Measurements from ENCODE around the gene DHRSX.
A peak's percentile ranks its signal among the peaks of the same experiment; 100 is the strongest.

Gene DHRSX

DNA sequence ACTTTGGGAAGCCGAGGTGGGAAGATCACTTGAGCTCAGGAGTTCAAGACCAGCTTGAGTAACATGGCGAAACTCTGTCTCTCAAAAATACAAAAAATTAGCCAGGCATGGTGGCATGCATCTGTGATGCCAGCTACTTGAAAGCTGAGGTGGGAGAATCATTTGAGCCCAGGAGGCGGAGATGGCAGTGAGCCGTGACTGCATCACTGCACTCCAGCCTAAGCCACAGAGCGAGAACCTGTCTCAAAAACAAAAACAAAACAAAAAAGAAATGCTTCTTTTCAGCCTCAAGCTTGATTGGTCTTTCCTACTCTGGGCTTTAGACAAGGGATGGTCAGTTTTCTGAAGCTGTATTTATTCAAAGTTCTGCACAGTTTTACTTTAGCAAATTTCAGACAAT lies 15.8 kb upstream of the DHRSX start:
- peak; percentile 51 for DNase-seq (ENCODE audit: extremely low read depth, insufficient read length)
- Histone ChIP-seq H3K27me3 (replicated peaks; ENCODE audit: control insufficient read depth, insufficient read depth, low read length) (no peaks in the 10 kb centered on the region), H3K36me3 (ENCODE audit: control insufficient read depth, insufficient read depth, low read length) (no peaks in the 10 kb centered on the region), H3K4me3 (replicated peaks; ENCODE audit: low read depth, low read length) (peak overlapping the region; percentile 13; the same call in 1 of the 2 replicates)
- TF ChIP-seq, protein P1, sequence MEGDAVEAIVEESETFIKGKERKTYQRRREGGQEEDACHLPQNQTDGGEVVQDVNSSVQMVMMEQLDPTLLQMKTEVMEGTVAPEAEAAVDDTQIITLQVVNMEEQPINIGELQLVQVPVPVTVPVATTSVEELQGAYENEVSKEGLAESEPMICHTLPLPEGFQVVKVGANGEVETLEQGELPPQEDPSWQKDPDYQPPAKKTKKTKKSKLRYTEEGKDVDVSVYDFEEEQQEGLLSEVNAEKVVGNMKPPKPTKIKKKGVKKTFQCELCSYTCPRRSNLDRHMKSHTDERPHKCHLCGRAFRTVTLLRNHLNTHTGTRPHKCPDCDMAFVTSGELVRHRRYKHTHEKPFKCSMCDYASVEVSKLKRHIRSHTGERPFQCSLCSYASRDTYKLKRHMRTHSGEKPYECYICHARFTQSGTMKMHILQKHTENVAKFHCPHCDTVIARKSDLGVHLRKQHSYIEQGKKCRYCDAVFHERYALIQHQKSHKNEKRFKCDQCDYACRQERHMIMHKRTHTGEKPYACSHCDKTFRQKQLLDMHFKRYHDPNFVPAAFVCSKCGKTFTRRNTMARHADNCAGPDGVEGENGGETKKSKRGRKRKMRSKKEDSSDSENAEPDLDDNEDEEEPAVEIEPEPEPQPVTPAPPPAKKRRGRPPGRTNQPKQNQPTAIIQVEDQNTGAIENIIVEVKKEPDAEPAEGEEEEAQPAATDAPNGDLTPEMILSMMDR (IDR thresholded peaks at IDR 0.05; ENCODE audit: insufficient read depth, low read length, poor library complexity, severe bottlenecking) = no peak

DNA sequence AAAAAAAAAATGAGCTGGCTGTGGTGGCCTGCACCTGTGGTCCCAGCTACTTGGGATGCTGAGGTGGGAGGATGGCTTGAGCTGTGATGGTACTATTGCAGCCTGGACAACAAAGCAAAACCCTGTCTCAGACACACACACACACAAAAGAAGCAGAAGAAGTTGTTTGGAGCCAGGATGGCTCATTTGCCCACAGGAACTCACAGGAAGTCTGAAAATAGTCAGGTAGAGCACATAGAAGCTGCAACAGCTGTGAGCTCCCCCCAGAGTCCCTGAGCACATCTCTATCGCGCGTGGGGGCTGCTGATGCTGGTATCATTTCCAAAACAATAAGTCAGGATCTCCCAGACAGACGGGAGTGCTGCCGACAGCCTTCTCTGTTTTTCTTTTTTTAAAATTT lies 13.4 kb upstream of the DHRSX start:
- no peaks in the 10 kb centered on the region for H3K36me3 ChIP-seq (ENCODE audit: control insufficient read depth, insufficient read depth, low read length)
- H3K4me3 ChIP-seq (replicated peaks; ENCODE audit: low read depth, low read length) = no peak overlapping the region
- TF ChIP-seq, protein P1 (IDR thresholded peaks at IDR 0.05; ENCODE audit: insufficient read depth, low read length, poor library complexity, severe bottlenecking) = peak; percentile 4
- no peak for DNase-seq (ENCODE audit: extremely low read depth, insufficient read length)
- H3K27me3 ChIP-seq (replicated peaks; ENCODE audit: control insufficient read depth, insufficient read depth, low read length) = no peaks in the 10 kb centered on the region

DNA sequence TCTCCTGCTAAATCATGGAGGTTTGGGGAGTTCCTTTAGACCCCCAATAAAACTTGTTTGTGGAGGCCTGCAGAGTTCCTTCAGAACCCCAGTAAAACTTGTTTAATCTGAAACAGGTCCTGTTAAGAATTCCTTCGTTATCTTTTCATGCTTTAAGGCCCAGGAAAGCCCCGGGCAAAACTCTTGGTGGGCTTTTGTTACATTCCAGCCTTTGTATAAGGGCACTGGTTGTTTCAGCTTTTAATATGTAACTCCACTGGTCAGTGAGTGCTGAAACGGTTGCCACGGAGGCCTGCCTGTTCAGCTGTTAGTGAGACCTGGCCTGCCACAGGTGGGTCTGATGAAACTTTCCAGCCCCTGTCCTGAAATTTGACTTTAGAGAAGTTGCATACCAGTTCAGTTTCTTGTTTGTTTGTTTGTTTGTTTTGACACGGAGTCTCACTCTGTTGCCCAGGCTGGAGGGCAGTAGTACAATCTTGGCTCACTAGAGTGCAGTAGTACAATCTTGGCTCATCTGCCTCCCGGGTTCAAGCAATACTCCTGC lies 12.4 kb upstream of the DHRSX start:
- H3K36me3 ChIP-seq (ENCODE audit: control insufficient read depth, insufficient read depth, low read length) = no peaks in the 10 kb centered on the region
- no peak overlapping the region for H3K4me3 ChIP-seq (replicated peaks; ENCODE audit: low read depth, low read length)
- TF ChIP-seq, protein P1 (IDR thresholded peaks at IDR 0.05; ENCODE audit: insufficient read depth, low read length, poor library complexity, severe bottlenecking) = peak; percentile 2
- no peak for DNase-seq (ENCODE audit: extremely low read depth, insufficient read length)
- H3K27me3 ChIP-seq (replicated peaks; ENCODE audit: control insufficient read depth, insufficient read depth, low read length) = no peaks in the 10 kb centered on the region

DNA sequence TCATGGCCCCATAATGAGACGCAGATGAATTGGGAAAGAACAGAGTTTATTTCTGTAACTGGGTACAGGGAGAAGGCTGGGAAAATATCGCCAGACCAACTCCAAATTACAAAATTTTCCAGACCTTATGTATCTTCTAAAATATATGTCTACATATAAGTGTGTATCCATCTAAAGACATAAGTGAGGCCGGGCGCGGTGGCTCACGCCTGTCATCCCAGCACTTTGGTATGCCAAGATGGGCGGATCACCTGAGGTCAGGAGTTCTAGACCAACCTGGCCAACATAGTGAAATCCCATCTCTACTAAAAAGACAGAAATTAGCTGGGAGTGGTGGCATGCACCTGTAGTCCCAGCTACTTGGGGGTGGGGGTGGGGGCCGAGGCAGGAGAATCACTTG lies 11.7 kb upstream of the DHRSX start:
- Histone ChIP-seq H3K27me3 (replicated peaks; ENCODE audit: control insufficient read depth, insufficient read depth, low read length) (no peaks in the 10 kb centered on the region), H3K36me3 (ENCODE audit: control insufficient read depth, insufficient read depth, low read length) (no peaks in the 10 kb centered on the region), H3K4me3 (replicated peaks; ENCODE audit: low read depth, low read length) (no peak overlapping the region)
- no peak for DNase-seq (ENCODE audit: extremely low read depth, insufficient read length)
- TF ChIP-seq, protein P1 (IDR thresholded peaks at IDR 0.05; ENCODE audit: insufficient read depth, low read length, poor library complexity, severe bottlenecking) = no peak

DNA sequence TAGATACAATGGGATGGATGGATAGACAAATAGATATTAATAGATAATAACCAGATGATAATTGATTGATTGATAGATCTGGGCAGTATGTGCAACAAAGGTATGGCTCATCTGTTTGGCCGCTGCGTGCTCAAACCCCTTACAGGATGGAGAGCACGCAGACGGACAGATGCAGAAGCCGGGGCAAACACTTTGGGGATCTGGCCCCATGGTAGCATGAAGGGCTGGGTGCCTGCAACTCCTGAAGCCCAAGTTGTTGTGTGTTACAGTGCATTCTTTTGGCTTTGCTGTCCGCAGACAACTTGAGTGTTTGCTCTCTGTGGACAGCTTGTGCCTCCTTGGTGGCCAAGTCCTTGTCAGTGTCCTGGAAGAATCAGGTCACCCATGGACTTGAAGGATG lies 10.6 kb upstream of the DHRSX start:
- H3K36me3 ChIP-seq (ENCODE audit: control insufficient read depth, insufficient read depth, low read length) = no peaks in the 10 kb centered on the region
- TF ChIP-seq, protein P1 (IDR thresholded peaks at IDR 0.05; ENCODE audit: insufficient read depth, low read length, poor library complexity, severe bottlenecking) = no peak
- DNase-seq (ENCODE audit: extremely low read depth, insufficient read length) = no peak
- no peak overlapping the region for H3K4me3 ChIP-seq (replicated peaks; ENCODE audit: low read depth, low read length)
- H3K27me3 ChIP-seq (replicated peaks; ENCODE audit: control insufficient read depth, insufficient read depth, low read length) = no peaks in the 10 kb centered on the region
